HG02840 (cell line): Measurements from ENCODE around the gene NYNRIN.

Source experiments
- ATAC-seq: cut with Tn5 transposase; IDR thresholded peaks from one replicate; pipeline ENCODE4 v1.9.1; 2021; ENCODE audit warnings: mild to moderate bottlenecking, moderate library complexity, moderate number of reproducible peaks; ENCODE audit not compliant: unreplicated experiment, low FRiP score

Gene NYNRIN

DNA sequence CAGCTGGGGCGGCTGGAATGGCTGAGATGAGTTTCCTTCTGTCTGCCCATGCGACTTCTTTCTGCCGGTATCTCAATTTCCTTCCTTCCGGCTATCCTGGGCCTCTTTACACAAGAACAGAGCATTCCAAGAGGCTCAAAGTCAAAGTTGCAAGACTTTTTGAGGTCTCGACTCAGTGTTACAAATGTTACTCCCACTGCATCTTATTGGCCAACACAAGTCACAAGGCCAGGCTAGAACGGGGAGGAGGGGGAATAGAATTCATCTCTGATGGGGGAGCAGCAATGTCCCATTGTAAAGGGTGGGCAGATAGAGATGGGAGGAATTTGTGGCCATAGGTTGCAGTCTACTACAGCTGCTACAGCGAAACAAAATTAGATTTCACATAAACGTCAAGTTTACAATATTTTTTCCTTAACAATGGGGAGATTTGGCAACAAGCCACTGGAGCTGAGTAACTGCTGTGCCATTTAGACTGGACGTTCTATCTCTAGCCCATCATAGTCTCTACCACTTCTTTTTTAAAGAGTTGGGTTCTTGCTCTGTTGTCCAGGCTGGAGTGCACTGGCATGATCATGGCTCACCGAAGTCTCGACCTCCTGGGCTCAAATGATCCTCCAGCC lies 9.5 kb upstream of the NYNRIN start:
- ATAC-seq, result no peak

DNA sequence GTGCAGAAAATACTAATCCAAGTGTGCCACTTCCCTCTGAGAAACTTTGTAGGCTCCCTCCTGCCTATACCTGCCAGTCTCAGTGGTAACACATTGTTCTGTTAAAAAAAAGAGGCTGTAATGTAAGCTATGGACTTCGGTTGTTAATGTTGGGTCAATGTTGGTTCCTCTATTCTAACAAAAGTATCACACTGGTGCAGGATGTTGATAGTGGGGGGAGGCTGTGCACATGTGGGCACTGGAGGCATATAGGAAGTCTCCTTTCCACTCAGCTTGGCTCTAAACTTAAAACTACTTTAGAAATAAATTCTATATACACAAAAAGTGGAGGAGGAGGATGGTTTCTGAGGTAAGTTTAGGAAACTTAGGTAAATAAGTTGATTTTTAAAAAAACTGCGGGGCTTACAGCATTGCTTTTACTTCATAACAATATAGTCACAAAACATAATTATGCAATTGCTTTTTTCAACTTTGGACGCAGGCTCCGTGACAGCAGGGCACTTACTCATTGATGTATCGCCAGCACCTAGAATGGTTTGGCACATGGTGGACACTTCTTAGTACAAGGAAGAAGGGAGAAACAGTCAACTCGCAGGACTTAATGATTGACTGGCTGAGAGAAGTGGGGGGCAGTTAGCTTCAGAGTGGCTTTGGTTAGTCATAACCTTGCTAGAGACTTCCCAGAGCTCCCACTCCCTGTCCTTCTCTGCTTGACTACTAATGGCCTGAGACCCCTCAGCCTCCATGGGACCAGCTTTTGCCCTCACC lies 7.9 kb upstream of the NYNRIN start:
- ATAC-seq, result no peak

DNA sequence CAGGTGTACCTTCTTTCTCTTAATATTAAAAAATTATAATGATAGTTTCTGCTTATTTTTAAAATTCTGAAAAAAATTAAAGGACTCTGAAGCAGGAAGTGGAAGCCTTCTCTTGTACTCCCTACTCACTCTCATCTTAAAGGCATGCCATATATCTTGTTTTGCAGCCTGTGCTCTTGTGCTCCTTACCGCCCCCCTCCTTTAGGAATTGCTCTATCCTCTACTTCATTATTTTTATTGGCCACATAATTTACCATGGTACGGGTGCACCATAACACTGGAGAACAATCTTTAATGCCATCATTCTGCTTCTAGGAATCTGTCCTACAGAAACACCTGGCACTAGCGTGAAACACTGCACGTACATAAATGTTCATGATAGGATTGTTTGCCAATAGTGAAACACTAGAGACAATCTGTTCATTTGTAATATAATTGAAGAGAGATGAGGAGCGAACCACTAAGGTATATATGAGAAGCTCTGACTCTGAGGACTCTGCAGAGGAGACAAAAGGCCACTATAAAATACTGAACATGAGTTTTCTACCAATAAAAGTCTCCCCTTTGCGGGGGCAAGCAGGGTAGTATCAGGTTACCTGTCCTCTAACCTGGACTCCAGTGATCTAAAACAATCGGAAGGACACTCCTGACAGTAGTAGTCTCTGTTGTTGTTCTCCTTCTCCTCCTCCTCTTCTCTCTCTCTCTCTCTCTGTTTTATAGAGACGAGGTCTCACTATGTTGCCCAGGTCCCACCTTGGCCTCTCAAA lies 6.3 kb upstream of the NYNRIN start:
- ATAC-seq, result no peak

DNA sequence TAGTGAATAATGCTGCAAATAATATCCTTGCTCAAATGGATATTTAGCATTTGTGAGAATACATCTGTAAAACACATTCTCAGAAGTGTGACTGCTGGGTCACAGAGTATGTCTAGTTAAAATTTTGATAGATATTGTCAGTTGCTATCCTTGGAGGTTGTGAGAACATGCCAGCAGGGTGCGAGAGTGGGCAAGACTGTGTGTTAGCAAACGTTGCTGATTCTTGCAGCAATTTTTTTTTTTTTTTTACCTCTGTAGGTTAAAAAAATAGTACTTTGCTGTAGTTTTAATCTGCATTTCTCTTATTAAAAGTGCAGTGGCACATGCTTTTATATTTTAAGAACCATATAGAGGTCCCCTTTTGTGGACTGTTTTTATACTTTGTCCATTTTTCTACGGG lies 4.5 kb upstream of the NYNRIN start:
- no peak for ATAC-seq

DNA sequence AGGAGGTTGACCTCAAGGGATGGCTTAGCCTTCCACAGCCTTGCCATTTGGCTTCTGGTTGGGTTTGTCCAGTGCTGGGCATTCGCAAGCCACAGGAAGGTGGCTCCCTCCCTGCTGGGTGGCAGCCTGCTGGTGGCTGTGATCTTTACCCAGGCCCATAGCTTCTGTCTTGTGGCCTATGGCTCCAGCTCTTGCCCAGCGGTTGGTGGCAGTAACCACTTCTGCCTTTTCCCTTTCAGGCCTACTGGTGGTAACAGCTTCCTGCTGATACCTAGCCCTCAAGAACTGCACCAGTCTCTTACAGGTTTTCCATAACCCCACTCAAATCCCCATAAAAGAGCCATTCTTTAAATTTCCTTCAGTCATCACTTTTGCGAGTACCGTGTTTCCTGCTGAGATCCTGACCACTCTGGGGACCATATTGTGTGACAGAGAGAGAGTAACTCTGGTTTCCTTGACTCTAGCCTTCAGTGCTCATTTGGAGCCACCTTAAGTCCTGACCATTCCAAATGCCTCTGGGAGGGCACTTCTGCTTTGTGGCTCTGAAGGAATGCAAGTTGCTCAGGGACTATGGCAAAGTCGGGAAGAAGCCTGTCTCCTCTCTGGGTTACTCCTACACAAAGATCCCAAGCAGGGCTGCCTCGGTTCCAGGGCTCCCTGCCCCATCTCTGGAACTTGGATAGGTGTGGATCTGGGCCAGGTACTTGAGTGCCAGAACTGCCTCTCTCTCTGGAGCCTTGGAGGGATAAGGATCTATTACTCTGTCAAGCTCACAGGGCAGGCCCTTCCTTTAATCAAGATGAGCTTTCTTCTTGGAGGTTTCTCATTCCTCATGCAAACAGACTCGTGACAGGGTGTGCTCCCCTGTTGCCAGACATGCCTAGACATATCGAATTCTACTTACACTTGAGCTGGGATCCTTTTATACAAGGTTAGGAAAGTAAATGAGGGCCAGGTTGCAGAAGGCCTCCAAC lies 2.9 kb upstream of the NYNRIN start:
- ATAC-seq, result no peak

DNA sequence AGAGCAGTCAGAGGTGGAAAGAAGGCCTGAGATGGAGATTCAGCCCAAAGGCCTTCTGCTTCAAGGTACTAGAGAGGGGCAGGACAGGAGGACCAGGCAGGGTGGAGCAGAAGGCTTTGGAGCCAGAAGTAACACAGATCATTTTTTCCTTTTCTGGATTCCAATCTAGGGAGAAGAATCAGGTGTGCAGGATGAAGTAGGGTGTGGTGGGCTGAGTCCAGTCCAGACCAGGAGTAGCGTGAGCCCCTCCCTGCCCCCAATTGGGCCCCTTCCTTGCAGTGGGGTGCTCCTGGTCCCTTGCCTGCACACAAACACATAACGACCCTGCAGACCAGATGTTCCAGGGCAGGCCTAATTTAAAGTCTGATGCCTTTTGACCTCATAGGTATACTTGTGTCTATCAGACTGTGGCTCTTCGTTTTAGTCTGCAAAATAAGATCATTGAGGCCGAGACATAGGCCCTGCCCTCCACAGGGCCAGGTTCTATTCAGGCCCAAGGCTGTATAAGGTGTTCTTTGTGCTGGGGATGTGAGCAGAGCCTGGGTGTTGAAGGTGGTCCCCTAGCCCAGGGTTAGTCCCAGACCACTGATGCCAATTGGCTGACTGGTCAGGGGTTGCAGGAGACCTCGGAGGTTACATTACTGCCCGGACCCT lies 1.0 kb upstream of the NYNRIN start:
- ATAC-seq, result no peak

DNA sequence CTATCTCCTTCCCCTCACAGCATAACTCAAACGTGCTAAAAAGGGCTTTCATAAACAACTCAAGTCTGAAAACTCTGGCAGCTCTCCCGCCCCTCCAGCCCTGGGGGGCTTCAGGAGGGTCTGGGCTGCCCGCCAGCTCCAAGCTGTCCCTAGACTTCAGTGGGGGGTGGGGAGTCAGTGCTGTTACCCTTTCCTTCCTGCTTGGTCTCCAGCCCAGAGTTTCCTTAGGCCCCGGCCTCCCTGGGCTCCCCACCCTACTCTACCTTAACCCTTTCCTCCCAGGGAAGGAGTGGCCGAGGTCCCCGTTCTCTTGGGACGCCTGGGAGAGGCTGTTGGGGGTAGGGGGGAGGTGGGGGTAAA lies 530 bp upstream of the NYNRIN start:
- no peak for ATAC-seq

DNA sequence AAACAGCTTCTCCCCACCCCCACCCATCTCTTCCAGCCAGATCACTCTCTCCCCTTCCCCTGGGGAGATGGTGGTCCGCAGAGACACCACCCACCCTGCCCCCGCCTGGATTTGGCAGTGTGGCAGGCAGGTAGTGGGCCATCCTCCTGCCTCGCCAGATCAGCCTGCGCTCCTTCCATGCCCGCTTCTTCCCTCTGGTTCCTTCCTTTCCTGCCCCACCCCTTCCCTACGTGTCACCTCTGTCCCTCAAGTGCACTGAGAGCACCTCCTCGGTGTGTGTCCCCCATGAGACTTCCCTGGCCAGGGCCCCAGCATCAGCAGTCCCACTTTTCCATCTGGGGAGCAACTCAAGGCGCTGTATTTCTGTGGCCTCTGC lies 632 bp downstream of the NYNRIN start:
- no peak for ATAC-seq

DNA sequence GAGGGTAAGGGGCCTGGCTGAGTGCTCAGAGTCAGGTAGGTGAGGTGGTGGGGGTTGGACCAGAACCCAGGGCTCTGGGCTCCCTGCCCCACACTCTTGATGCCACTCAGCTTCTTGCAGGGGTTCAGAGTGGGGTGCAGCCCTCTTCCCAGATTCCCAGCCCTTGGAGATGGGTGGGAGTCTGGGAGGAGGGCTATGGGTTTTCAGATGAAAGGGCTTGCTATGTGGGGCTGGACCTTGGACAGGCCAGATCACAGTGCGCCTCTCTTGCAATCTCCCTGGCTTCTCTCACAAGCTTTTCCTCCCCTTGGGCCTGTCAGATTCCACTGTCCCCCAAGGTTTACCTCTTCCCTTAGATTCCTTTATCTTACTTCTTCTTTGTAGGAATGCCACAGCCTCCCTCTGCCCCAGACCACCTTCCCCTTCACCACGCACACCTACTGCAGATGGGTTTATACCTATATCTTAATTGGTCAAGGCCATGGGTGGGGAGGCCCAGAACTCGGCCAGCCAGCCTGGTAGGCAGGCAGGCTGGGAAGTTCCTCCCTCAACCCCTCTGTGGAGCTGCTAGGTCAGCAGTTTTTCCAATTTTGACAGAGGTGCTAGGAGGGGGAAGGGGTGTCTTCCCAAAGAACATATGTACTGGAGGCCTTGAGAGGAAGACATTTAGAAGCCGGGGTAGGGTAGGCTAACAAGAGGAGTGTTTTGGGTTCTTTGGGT lies 1.4 kb downstream of the NYNRIN start:
- no peak for ATAC-seq

DNA sequence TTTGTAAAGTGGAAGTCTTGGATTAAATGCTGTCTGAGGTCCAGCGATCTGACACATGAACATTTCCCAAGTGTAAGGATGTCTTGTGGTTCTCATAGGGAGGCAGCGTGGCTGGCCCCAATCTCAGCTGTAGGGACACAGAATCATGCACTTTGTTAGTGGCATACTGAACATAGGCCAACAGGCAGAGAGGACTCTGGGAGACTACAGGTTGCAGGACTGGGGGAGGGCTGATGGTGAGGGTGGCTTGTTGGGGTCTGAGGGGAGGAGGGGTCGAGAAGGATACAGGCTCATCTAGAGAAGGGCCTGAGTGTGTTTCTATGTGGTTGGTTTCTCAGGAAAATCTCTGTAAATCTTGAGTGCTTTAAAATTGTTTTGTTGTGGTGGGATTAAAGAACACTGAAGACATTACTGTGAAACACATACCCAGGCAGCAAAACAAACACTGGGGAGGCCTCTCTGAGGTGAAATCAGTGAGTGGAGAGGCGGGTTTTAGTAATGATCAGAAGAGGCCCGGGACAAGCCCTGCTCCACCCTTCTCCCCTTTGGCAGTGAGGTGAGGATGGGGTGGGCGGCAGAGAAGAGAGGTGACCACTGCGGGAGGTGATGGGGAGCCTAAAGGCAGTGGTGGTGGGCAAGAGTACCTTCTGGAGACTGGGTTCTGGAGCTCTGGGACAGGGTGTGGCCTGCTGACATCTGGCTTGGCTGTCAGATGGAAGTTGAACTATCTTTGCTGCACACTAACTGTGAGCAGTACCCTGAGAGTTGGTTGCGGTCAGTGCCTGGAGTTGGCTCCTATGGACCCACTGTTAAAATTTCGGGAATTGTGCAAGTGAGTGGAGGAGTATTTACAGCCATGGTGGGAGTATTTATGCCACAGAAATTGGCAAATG lies 3.3 kb downstream of the NYNRIN start:
- no peak for ATAC-seq

DNA sequence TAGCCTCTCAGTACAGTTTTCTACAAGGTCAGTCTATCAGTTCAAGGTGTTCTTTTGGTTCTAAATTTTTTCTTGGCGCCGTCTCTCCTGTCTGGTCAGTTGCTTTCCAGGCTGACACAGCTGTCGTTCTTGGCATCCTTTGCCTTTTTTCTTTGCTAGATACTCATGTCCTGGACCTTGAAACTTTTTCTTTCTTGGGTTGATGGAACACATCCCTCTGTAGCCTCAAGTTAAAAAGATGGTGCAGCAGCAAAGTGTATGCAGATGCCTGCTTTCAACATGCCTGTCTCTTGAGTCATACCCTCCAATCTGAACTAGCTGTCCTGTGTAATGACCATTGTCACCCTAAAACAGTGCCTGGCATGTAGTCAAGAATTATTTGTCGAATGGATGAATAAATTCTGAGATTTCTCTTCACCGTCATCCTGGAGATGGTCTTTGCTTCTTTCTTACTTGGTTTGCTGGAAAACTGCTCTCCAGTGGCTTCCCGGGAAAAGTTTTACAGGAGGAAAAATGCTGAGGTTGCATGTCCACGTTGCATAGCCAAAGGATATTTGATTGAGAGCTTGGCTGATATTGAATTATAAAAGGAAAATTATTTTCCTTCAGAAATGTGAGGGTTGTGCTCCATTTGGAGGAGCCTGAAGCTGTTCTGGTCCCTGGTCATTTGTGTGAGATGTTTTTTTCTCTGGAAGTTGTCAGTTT lies 4.6 kb downstream of the NYNRIN start:
- no peak for ATAC-seq

DNA sequence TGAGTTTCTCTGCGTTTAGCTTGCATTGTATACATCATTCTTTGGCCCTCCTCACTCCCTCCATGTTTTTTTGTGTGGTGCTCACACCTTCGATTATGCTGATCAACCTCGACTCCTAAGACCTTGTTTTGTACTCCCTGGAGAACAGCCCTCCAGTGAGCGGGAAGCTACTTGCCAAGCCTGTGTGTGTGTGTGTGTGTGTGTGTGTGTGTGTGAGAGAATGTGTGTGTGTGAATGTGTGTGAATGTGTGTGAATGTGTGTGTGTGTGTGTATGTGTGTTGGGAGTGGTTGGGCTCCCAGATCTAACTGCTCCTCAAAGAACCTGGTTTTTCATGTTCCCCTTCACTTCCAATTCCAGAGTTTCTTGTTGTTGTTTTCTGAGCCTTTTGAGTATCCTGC lies 6.0 kb downstream of the NYNRIN start:
- no peak for ATAC-seq

DNA sequence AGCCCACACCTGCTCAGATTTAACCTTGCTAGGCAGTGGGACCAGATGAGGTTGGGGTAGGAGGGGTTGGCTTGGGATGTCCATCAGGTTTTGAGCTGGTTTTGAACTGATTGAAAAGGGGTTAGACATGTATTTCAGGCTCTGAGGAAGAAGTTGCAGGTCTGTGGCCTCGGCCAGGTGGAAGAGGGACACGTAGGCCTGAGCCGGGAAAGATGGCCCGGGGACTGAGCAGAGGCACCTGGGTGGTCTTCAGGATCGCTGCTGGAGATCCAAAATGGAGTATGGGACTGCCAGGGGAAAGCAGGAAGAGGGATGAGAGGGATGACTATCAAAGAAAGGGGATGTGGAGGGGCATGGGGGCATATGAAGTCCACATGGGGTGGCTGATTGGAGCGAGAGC lies 7.6 kb downstream of the NYNRIN start:
- no peak for ATAC-seq

DNA sequence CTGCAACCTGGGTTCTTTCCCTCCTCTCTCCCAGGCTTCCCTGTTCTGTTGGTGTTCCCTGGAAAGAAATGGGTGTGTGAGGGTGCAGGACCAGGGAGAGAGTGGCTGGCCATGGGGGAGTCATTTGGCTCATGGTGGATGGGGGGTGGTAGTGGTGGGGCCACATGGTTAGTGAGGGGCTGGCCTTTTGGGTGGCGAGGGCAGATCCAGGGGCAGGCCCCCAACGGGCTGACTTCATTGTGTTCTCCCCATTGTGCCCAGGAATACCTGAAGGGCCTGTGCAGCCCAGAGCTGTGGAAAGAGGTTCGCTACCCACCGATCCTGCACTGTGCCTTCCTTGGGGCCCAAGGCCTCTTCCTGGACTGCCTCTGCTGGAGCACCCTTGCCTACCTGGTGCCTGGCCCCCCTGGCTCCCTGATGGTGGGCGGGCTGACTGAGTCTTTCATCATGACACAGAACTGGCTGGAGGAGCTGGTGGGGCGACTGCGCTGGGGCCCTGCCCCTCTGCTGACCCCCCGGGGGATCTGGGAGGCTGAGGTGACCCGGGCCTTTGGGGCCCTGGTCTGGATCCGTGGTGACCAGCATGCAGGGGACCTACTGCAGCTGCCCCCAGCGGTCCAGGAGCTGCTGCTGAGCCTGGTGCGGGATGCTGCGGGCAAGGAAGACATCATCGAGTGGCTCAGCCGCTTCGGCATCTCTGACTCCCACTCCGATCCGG lies 9.0 kb downstream of the NYNRIN start:
- no peak for ATAC-seq

DNA sequence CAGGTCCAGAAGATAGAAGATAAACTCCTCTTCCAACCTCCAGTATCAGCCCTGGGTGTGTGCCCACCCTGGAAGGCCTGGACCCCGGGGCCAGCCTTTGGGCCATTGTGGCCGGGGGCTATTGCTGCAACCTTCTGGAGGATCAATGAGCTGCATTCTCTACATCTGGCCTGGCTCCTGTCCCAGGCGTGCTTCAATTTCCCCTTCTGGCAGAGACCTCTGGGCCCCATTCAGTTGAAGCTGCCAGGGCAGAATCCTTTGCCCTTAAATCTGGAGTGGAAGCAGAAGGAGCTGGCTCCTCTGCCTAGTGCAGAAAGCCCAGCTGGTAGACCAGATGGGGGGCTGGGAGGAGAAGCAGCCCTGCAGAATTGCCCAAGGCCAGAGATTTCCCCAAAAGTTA lies 10.0 kb downstream of the NYNRIN start:
- no peak for ATAC-seq

DNA sequence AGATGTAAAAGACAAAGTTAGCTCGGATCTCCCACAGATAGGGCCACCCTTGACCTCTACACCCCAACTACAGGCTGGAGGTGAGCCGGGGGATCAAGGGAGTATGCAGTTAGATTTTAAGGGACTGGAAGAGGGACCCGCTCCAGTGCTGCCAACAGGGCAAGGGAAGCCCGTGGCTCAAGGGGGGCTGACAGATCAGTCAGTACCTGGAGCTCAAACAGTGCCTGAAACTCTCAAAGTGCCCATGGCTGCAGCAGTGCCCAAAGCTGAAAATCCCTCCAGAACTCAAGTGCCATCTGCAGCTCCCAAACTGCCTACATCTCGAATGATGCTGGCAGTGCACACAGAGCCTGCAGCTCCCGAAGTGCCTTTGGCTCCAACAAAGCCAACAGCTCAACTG lies 10.4 kb downstream of the NYNRIN start:
- ATAC-seq, result no peak

DNA sequence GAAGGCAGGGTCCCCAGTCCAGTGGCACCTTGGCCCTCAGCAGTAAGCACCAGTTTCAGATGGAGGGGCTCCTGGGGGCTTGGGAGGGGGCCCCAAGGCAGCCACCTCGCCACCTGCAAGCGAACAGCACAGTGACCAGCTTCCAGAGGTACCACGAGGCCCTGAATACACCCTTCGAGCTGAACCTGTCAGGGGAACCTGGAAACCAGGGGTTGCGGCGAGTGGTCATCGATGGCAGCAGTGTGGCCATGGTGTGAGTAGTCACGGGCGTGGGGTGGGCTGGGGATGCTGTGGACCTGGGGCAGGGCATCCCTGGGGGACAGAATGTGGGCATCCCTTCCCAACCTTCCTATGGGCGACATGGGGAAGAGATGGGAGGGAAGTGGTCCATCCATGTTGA lies 11.2 kb downstream of the NYNRIN start:
- ATAC-seq, result no peak
